22Rv1 (cell line): ENCODE results near the gene LMNB1.
A peak's percentile ranks its signal among the peaks of the same experiment; 100 is the strongest.
"Not testable (repeated sequence)": the region's sequence is repeated elsewhere in the genome, so short reads cannot be mapped to it uniquely, and the experiment has no call there.

Experiments
- H3K27ac ChIP-seq: fragments of 450-650 bp; 2 replicates; pipeline ENCODE4 v1.5.1; 2017
- ZFX ChIP-seq: fragments of 450-650 bp; IDR thresholded peaks from 2 replicates; pipeline ENCODE4 v1.6.1; 2017; ENCODE audit warnings: antibody characterized with exemption, borderline replicate concordance
- TF ChIP-seq, protein P1 (sequence below): fragments of 450-650 bp; IDR thresholded peaks from 2 replicates; pipeline ENCODE4 v1.5.1; 2017; ENCODE audit warnings: mild to moderate bottlenecking

The LMNB1 gene

DNA sequence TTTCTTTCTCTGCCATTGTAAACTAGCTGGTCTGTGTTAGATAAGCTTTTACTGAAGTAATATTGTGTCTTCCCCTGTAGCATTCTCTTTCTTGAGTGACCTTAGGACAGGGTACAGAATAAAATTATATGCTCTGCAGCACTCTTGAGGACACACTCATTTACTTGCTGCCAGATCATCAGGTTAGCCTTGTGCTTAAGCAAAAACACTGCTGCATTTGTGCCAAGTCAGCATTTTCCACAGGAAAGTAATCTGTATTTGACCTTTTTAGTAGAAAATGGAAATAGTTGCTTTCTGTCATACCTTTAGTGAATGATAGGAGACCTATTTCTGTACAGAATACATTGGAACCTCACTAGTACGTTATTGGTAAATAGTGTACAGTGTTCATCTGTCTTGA is 54.2 kb downstream of the LMNB1 start:
- TF ChIP-seq, protein P1, sequence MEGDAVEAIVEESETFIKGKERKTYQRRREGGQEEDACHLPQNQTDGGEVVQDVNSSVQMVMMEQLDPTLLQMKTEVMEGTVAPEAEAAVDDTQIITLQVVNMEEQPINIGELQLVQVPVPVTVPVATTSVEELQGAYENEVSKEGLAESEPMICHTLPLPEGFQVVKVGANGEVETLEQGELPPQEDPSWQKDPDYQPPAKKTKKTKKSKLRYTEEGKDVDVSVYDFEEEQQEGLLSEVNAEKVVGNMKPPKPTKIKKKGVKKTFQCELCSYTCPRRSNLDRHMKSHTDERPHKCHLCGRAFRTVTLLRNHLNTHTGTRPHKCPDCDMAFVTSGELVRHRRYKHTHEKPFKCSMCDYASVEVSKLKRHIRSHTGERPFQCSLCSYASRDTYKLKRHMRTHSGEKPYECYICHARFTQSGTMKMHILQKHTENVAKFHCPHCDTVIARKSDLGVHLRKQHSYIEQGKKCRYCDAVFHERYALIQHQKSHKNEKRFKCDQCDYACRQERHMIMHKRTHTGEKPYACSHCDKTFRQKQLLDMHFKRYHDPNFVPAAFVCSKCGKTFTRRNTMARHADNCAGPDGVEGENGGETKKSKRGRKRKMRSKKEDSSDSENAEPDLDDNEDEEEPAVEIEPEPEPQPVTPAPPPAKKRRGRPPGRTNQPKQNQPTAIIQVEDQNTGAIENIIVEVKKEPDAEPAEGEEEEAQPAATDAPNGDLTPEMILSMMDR: no peak
- TF ChIP-seq ZFX: no peak
- H3K27ac ChIP-seq: no peak overlapping the region

DNA sequence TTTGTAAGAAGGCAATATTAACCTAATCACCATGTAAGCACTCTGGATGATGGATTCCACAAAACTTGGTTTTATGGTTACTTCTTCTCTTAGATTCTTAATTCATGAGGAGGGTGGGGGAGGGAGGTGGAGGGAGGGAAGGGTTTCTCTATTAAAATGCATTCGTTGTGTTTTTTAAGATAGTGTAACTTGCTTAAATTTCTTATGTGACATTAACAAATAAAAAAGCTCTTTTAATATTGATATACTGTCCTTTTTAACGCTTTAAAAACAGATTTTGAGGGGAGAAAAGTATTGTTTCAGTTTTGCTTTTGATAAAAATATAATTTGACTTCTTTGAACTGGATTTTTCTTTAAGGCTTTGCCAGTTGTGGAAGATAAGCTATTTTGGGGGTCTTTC is 59.8 kb downstream of the LMNB1 start:
- TF ChIP-seq, protein P1: no peak
- no peak for TF ChIP-seq ZFX
- H3K27ac ChIP-seq: no peak overlapping the region

DNA sequence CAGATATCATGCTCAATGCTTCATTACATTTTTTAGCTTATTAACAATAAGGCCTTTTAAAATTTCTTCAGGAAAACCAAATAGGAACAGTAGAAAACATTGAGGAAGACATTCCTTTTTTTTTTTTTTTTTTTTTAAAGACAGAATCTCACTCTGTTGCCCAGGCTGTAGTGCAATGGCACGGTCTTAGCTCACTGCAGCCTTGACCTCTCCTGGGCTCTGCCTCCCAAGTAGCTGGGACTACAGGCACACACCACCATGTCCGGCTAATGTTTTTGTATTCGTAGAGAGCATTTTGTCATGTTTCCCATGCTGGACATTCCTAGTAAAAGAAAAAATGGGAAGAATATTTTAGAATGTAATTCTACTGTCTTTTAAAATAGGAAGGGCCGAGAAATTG is 60.3 kb downstream of the LMNB1 start:
- TF ChIP-seq, protein P1: no peak
- no peak for TF ChIP-seq ZFX
- H3K27ac ChIP-seq: no peak overlapping the region

DNA sequence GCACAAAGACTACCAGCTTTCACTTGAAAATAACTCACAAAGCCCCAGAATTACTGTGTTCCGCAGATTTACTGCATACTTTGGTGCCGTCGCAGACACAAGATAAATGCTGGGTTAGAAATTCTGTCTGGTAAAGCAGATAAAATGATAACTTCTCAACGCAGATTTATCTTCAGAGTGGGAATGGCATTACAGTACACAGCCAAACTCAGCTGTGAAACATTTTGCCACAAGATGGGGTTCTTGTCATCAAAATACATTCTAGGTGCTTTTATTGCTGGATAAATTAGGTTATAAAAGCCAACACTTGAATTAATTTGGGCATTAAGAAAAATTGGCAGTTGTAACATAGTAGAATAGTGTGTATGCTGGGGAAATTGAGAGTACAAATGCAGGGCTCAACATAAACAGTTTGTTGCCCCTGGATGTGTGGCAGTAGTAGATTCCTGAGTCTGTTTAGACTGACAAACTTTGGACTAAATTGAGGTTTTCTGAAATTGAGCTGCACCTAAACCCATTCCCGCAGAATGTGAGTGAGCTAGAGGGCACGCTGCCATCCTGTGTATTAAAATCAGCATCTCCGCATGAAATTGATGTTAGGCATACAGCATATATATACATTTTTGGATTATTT is 61.1 kb downstream of the LMNB1 start:
- no peak overlapping the region for H3K27ac ChIP-seq
- TF ChIP-seq ZFX: no peak
- TF ChIP-seq, protein P1: no peak

DNA sequence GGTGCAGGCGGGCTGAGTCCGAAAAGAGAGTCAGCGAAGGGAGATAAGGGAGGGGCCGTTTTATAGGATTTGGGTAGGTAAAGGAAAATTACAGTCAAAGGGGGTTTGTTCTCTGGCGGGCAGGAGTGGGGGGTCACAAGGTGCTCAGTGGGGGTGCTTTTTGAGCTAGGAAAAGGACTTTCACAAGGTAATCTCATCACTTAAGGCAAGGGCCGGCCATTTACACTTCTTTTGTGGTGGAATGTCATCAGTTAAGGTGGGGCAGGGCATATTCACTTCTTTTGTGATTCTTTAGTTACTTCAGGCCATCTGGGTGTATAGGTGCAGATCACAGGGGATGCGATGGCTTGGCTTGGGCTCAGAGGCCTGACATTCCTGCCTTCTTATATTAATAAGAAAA is 62.5 kb downstream of the LMNB1 start:
- not testable (repeated sequence) for H3K27ac ChIP-seq

DNA sequence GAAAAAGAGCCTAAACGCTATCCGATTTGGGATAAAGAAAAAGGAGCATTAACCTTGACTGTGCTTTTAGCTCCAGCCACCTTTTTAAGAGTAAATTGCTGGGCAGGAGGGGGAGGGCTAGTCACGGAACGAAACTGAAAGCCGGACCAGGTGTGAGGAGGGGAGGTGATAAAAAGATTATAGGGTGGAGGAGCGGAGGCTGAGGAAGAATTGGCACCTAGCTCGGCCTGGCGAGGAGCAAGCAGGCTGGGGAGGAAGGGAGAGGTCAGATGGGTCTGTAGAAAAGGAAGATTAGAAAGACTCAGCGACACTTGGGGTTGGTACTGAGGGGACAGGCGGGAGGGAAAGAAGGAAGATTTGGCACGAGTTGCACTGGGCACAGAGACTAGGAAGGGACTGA is 66.4 kb downstream of the LMNB1 start:
- H3K27ac ChIP-seq: not testable (repeated sequence)

DNA sequence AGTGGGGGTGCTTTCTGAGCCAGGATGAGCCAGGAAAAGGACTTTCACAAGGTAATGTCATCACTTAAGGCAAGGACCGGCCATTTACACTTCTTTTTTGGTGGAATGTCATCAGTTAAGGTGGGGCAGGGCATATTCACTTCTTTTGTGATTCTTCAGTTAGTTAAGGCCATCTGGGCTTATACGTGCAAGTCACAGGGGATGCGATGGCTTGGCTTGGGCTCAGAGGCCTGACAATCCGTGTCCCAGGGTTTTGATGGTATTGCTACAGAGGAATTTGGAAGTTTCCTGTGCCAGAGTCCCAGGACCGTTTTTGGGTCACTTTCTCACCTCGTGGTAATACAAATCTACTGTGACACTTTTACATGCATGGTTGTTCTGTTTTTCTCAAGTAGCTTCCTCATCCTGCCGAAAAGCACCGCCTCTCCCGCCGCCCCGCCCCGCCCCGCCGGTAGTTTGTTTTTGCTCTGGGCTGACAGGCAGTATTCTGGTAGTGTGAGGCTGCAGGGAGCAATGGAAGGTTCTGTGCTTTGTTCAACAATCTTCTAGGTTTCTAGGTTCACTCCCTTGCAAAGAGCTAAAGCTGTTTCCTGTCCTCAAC is 68.6 kb downstream of the LMNB1 start:
- peak overlapping the region; percentile 40; the same call in 1 of the 2 replicates for H3K27ac ChIP-seq

DNA sequence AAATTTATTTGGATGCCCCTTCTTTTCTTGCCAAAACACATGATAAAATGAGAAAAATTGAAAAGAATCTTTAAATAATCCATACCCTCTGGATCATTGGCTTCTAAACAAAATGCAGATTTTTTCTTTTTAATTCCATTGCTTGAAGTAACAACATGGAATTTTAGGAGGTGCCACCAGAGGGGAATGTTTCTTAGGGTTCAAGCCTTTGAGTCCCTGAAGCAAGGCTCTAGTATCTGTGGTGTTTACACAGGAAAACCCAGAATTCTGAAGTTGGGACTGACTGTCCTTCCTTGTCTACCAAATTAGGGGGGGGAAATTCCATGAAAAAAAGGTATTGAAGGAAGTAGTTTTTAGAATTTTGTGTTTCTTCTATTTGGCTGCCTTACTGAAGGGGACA is 69.4 kb downstream of the LMNB1 start:
- no peak overlapping the region for H3K27ac ChIP-seq
- TF ChIP-seq, protein P1: no peak
- TF ChIP-seq ZFX: no peak

DNA sequence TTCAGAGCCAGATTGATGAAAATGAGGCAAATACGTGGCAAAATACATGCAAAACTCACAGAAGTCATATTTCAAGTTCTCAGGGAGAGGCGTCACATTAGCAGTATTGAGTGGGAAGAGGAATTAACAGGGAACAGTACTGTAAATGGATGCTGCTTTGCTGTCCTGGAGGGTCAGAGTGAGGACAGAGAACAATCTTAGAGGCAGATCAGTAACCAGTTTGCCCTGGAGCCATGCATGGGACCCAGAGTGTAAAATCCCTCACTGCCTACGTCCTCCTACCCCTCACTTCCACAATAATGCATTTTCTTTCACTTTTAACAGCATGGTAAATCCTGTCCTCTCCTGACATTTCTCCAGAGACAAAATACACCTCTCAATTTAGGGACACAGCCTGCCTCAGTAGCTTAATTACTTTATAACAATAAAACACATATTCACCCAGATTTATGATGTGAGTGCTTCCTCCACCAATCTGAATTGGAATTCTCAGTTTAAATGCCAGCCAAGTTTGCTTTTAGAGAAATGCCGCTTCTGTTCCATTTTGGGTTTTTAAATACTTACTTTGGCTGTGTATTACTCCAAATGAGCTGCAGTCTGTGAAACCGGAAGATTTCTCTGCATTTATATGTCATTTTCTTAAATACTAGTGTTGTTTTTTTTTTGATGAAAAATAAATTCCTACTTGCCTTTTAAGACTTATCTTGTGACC is 70.0 kb downstream of the LMNB1 start:
- no peak for TF ChIP-seq ZFX
- TF ChIP-seq, protein P1: no peak
- H3K27ac ChIP-seq: no peak overlapping the region
